ENCODE results near the gene HDAC5.

The HDAC5 gene

DNA sequence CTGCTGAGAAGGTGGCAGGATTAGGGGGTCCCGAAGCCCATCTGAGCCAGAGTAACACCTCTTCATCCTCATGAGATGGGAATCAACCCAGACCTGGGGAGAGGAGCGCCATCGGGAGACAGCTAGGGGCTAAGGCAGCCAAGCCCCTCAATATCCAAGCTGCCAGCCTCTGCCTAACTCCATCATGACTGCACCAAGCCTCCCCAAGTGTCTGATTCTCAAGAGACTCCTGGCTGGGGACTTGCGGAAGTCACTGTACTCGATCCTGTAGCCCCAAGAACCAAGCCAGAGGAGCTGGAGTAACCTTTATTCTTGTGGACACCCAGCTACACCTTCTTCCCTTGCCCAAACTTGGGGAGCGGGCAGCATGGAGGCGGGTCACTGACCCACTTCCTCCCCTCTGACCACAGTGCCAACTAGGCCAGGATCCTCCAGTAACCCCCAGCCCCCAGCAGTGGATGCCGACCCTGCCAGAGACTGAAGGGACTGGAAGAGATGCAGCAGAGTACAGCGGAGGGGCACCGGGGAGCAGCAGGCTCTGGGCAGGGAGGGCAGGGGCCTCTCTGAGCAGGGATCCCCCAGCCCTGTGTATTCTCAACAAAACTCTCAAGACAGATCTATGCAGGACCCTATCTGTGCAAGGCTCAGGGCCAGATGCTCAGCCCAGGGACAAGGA is 13.3 kb downstream of the HDAC5 start:
- no peak overlapping the region for H4K8ac ChIP-seq (ENCODE audit: low read depth, low read length)
- H3K14ac ChIP-seq (ENCODE audit: low read length): peak overlapping the region; percentile 39
- no peak overlapping the region for H3K9ac ChIP-seq (ENCODE audit: low read depth, low read length, poor library complexity)
- H3K36me3 ChIP-seq (replicated peaks in 1 of 2; ENCODE audit: control insufficient read depth in 2 of 2, insufficient read depth in 2 of 2, low read length in 2 of 2): peaks cover 0 to 5% of the 10 kb centered on the region in 2 donors
- H3K23ac ChIP-seq (ENCODE audit: low read depth, low read length, poor library complexity): peak overlapping the region; percentile 34
- H2BK120ac ChIP-seq (ENCODE audit: low read depth, low read length): no peak overlapping the region
- no CpG with 5 or more reads among the region's 10 CpGs for WGBS, 2 donors (ENCODE audit: extremely low coverage in 2 of 2, insufficient read length in 2 of 2, insufficient replicate concordance in 1 of 2)
- H2BK5ac ChIP-seq (ENCODE audit: low read length): peak overlapping the region; percentile 29
- H2BK12ac ChIP-seq (ENCODE audit: low read length): no peak overlapping the region
- H3K79me1 ChIP-seq (ENCODE audit: low read depth, low read length): peaks cover 5% of the 10 kb centered on the region
- no peak overlapping the region for H4K91ac ChIP-seq (ENCODE audit: low read depth, low read length, poor library complexity)
- no peak overlapping the region for H3K4me2 ChIP-seq (ENCODE audit: insufficient read depth, low read length, poor library complexity, severe bottlenecking)
- H3K27me3 ChIP-seq (ENCODE audit: control insufficient read depth in 3 of 3, insufficient read depth in 3 of 3, low read depth in 1 of 3, low read length in 3 of 3): no peaks in the 10 kb centered on the region
- no peak overlapping the region for H3K18ac ChIP-seq (ENCODE audit: low read length)
- no peaks in the 10 kb centered on the region for H3K9me3 ChIP-seq (replicated peaks in 1 of 2; ENCODE audit: control insufficient read depth in 2 of 2, insufficient read depth in 1 of 2, low read depth in 1 of 2, low read length in 2 of 2)
- peak overlapping the region; percentile 86 for H2AK5ac ChIP-seq (ENCODE audit: low read depth, low read length)
- H2BK15ac ChIP-seq (ENCODE audit: low read length): no peak overlapping the region
- DNase-seq (ENCODE audit: low spot score): no peak
- no peak overlapping the region for H3K27ac ChIP-seq (replicated peaks; ENCODE audit: low read length)
- no peak overlapping the region for H2AFZ ChIP-seq (ENCODE audit: low read length)
- no peak overlapping the region for H3K4me3 ChIP-seq (ENCODE audit: low read length in 2 of 2)
- no peak overlapping the region for H3K4ac ChIP-seq (ENCODE audit: low read length)
- H3K4me1 ChIP-seq (ENCODE audit: control insufficient read depth in 2 of 2, insufficient read depth in 1 of 2, low read depth in 1 of 2, low read length in 2 of 2): peaks cover 23 to 24% of the 10 kb centered on the region in 2 donors

DNA sequence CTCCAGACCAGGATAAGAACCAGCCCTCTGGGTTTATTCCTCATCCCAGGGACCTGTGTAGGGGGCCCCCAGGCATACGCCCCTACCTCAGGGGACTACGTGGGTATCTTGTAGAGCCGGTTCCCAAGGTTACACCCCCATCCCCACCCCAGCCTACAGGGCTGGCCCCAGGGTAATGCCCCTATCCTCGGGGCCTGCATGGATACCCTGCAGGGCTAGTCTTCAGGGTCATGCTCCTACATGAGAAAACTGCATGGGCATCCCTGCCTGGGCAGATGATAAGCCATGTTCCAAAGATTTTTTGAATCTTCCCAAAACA is 14.2 kb downstream of the HDAC5 start:
- Histone ChIP-seq H3K4me3 (ENCODE audit: low read length in 2 of 2) (no peak overlapping the region), H3K79me1 (ENCODE audit: low read depth, low read length) (peaks cover 6% of the 10 kb centered on the region), H3K27ac (replicated peaks; ENCODE audit: low read length) (no peak overlapping the region), H3K4me1 (ENCODE audit: control insufficient read depth in 2 of 2, insufficient read depth in 1 of 2, low read depth in 1 of 2, low read length in 2 of 2) (peaks cover 23 to 24% of the 10 kb centered on the region in 2 donors), H4K91ac (ENCODE audit: low read depth, low read length, poor library complexity) (no peak overlapping the region), H3K27me3 (ENCODE audit: control insufficient read depth in 3 of 3, insufficient read depth in 3 of 3, low read depth in 1 of 3, low read length in 3 of 3) (no peaks in the 10 kb centered on the region), H2BK120ac (ENCODE audit: low read depth, low read length) (no peak overlapping the region), H3K18ac (ENCODE audit: low read length) (no peak overlapping the region), H2BK12ac (ENCODE audit: low read length) (no peak overlapping the region), H3K4ac (ENCODE audit: low read length) (no peak overlapping the region), H2AK5ac (ENCODE audit: low read depth, low read length) (no peak overlapping the region), H2BK15ac (ENCODE audit: low read length) (no peak overlapping the region), H3K36me3 (replicated peaks in 1 of 2; ENCODE audit: control insufficient read depth in 2 of 2, insufficient read depth in 2 of 2, low read length in 2 of 2) (peaks cover 0 to 3% of the 10 kb centered on the region in 2 donors), H2AFZ (ENCODE audit: low read length) (no peak overlapping the region), H3K9ac (ENCODE audit: low read depth, low read length, poor library complexity) (peak overlapping the region; percentile 61), H3K23ac (ENCODE audit: low read depth, low read length, poor library complexity) (no peak overlapping the region), H2BK5ac (ENCODE audit: low read length) (peak overlapping the region; percentile 29), H3K4me2 (ENCODE audit: insufficient read depth, low read length, poor library complexity, severe bottlenecking) (no peak overlapping the region), H3K14ac (ENCODE audit: low read length) (no peak overlapping the region), H4K8ac (ENCODE audit: low read depth, low read length) (no peak overlapping the region), H3K9me3 (replicated peaks in 1 of 2; ENCODE audit: control insufficient read depth in 2 of 2, insufficient read depth in 1 of 2, low read depth in 1 of 2, low read length in 2 of 2) (no peaks in the 10 kb centered on the region)
- no peak for DNase-seq (ENCODE audit: low spot score)
- WGBS, 2 donors (ENCODE audit: extremely low coverage in 2 of 2, insufficient read length in 2 of 2, insufficient replicate concordance in 1 of 2): no CpG with 5 or more reads among the region's 4 CpGs

DNA sequence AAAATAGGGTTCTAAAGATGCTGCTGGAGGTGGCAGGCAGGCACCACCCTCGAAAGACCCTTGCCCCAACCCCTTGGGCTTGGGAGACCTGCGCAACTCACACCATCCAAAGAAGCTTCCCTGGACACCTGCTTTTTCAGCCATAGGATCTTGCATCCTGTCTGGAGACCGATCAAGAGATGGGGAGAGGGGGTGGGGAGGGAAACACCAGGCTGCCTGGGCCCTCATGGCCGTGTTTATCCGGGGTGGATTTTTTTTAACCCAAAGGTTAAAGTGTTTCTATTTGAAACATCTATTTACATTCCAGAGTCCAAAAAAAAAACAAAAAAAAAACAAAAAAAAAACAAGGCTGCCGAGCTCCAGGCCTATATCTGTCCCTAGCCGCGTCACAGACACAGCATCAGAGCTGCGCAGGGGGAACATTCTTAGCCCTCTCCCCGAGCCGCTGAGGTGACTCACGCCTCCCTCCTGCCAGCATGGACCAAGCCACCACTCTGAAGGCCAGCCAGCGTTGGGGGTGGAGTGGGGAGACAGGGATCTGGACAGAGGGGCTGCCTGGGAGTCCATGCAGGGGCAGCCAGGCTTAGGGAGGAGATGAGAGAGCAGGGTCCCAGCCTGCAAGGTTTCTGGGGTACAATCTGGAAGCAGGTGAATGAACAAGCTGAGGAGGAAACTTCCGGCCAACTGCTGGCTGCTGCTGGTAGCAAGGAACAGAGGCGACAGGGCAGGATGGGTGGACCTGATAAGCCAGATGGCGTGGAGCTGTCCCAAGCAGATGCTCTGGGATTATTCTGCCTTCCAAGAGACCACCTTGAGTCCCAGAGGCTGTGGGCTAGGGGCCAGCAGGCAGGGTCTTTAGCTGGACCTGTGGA is 14.8 kb downstream of the HDAC5 start:
- Histone ChIP-seq H3K18ac (ENCODE audit: low read length) (peak overlapping the region; percentile 40), H3K27me3 (ENCODE audit: control insufficient read depth in 3 of 3, insufficient read depth in 3 of 3, low read depth in 1 of 3, low read length in 3 of 3) (no peaks in the 10 kb centered on the region), H2BK5ac (ENCODE audit: low read length) (peak overlapping the region; percentile 21), H3K4me2 (ENCODE audit: insufficient read depth, low read length, poor library complexity, severe bottlenecking) (no peak overlapping the region), H3K4me1 (ENCODE audit: control insufficient read depth in 2 of 2, insufficient read depth in 1 of 2, low read depth in 1 of 2, low read length in 2 of 2) (peaks cover 23 to 24% of the 10 kb centered on the region in 2 donors), H2BK15ac (ENCODE audit: low read length) (no peak overlapping the region), H2BK120ac (ENCODE audit: low read depth, low read length) (no peak overlapping the region), H3K27ac (replicated peaks; ENCODE audit: low read length) (no peak overlapping the region), H3K23ac (ENCODE audit: low read depth, low read length, poor library complexity) (peak overlapping the region; percentile 90), H4K8ac (ENCODE audit: low read depth, low read length) (no peak overlapping the region), H3K36me3 (replicated peaks in 1 of 2; ENCODE audit: control insufficient read depth in 2 of 2, insufficient read depth in 2 of 2, low read length in 2 of 2) (peaks cover 0 to 3% of the 10 kb centered on the region in 2 donors), H3K4me3 (ENCODE audit: low read length in 2 of 2) (no peak overlapping the region), H2AK5ac (ENCODE audit: low read depth, low read length) (no peak overlapping the region), H3K79me1 (ENCODE audit: low read depth, low read length) (peaks cover 5% of the 10 kb centered on the region), H2AFZ (ENCODE audit: low read length) (no peak overlapping the region), H3K9ac (ENCODE audit: low read depth, low read length, poor library complexity) (peak overlapping the region; percentile 33), H2BK12ac (ENCODE audit: low read length) (no peak overlapping the region), H3K14ac (ENCODE audit: low read length) (no peak overlapping the region), H4K91ac (ENCODE audit: low read depth, low read length, poor library complexity) (no peak overlapping the region), H3K4ac (ENCODE audit: low read length) (no peak overlapping the region), H3K9me3 (replicated peaks in 1 of 2; ENCODE audit: control insufficient read depth in 2 of 2, insufficient read depth in 1 of 2, low read depth in 1 of 2, low read length in 2 of 2) (no peaks in the 10 kb centered on the region)
- WGBS, 2 donors (ENCODE audit: extremely low coverage in 2 of 2, insufficient read length in 2 of 2, insufficient replicate concordance in 1 of 2): no CpG with 5 or more reads among the region's 16 CpGs
- DNase-seq (ENCODE audit: low spot score): no peak

DNA sequence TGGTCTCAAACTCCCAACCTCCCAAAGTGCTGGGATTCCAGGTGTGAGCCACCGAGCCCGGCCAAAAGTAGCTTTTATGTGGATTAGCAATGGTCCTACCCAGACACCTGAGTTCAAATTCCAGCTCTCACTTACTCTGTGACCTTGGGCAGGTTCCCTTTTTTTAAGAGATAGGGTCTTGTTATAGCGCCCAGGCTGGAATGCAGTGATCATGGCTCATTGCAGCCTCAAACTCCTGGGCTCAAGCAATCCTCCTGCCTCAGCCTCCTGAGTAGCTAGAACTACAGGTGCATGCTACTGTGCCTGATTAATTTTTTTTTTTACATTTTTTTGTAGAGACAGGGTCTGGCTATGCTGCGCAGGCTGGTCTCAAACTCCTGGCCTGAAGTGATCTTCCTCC is 16.6 kb downstream of the HDAC5 start:
- H3K27ac ChIP-seq (replicated peaks; ENCODE audit: low read length): no peak overlapping the region
- peaks cover 5% of the 10 kb centered on the region for H3K79me1 ChIP-seq (ENCODE audit: low read depth, low read length)
- no peaks in the 10 kb centered on the region for H3K9me3 ChIP-seq (replicated peaks in 1 of 2; ENCODE audit: control insufficient read depth in 2 of 2, insufficient read depth in 1 of 2, low read depth in 1 of 2, low read length in 2 of 2)
- no peak overlapping the region for H4K91ac ChIP-seq (ENCODE audit: low read depth, low read length, poor library complexity)
- no peak overlapping the region for H2BK120ac ChIP-seq (ENCODE audit: low read depth, low read length)
- H4K8ac ChIP-seq (ENCODE audit: low read depth, low read length): no peak overlapping the region
- no peak overlapping the region for H3K4me3 ChIP-seq (ENCODE audit: low read length in 2 of 2)
- no peak overlapping the region for H3K9ac ChIP-seq (ENCODE audit: low read depth, low read length, poor library complexity)
- no peak overlapping the region for H3K23ac ChIP-seq (ENCODE audit: low read depth, low read length, poor library complexity)
- H3K4me2 ChIP-seq (ENCODE audit: insufficient read depth, low read length, poor library complexity, severe bottlenecking): no peak overlapping the region
- no peak overlapping the region for H2BK15ac ChIP-seq (ENCODE audit: low read length)
- peaks cover 21 to 26% of the 10 kb centered on the region in 2 donors for H3K4me1 ChIP-seq (ENCODE audit: control insufficient read depth in 2 of 2, insufficient read depth in 1 of 2, low read depth in 1 of 2, low read length in 2 of 2)
- no peak overlapping the region for H3K18ac ChIP-seq (ENCODE audit: low read length)
- H2AK5ac ChIP-seq (ENCODE audit: low read depth, low read length): no peak overlapping the region
- no CpG with 5 or more reads among the region's 4 CpGs for WGBS, 2 donors (ENCODE audit: extremely low coverage in 2 of 2, insufficient read length in 2 of 2, insufficient replicate concordance in 1 of 2)
- H3K36me3 ChIP-seq (replicated peaks in 1 of 2; ENCODE audit: control insufficient read depth in 2 of 2, insufficient read depth in 2 of 2, low read length in 2 of 2): peaks cover 0 to 3% of the 10 kb centered on the region in 2 donors
- no peak overlapping the region for H3K4ac ChIP-seq (ENCODE audit: low read length)
- H3K14ac ChIP-seq (ENCODE audit: low read length): no peak overlapping the region
- no peak overlapping the region for H2BK12ac ChIP-seq (ENCODE audit: low read length)
- no peak overlapping the region for H2BK5ac ChIP-seq (ENCODE audit: low read length)
- H3K27me3 ChIP-seq (ENCODE audit: control insufficient read depth in 3 of 3, insufficient read depth in 3 of 3, low read depth in 1 of 3, low read length in 3 of 3): no peaks in the 10 kb centered on the region
- H2AFZ ChIP-seq (ENCODE audit: low read length): no peak overlapping the region
- DNase-seq (ENCODE audit: low spot score): no peak
